CD1c-positive myeloid dendritic cell (primary cell): Measurements from ENCODE around the gene AMOTL2.

Experiments used
- DNase-seq: peaks from one replicate; pipeline ENCODE4 v3.0.0-alpha.2; 2016; ENCODE audit errors: extremely low spot score

The AMOTL2 gene

DNA sequence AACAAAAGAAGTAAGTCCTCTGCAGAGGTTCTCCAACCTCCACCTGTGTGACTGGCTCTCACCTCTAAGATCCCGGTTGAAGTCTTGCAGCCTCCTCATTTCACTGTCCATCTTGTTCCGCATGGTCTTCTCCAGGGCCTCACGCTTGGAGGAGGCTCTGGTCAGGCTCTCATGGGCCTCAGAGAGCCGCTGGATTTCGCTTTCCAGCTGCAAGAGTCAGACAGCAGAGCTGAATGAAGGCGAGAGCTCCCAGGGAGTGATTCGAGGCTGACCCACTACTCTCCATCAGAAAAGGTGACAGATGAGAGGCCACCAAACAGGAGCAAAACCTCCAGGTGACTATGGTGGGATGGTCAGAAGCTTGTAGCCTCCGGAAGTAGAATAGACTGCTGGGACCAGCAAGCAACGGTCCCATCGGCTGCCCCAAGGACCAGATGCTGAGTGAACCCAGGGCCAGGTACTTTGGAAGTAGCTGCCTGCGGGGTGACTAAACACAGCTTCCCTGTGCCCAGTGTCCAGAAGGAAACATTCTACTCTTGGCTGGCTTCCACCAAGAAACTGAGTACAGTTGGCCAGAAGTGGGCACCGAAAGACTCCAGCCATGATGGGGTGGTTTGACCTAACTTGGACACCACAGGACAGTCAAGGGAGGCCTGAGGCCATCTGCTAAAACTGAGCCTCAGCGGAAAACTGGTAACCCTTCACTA lies 7.9 kb downstream of the AMOTL2 start:
- DNase-seq, result no peak

DNA sequence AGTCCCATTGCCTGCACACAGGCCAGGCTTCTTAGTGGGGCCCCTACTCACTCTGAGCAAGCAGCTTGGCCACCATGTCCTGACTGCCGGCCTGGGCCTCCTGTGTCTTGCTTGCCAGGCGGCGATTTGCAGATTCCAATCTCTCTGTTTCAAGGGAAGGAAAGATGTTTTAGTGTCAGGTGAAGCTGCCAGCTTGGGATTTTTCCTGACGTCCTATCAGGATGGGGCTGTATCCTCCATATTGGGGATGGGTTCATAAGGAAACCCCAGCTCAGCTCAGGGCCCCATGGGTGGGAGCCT lies 8.5 kb downstream of the AMOTL2 start:
- no peak for DNase-seq

GRCh38 chr3:134364936-134365765 lies 9.1 kb downstream of the AMOTL2 start:
- no peak for DNase-seq

DNA sequence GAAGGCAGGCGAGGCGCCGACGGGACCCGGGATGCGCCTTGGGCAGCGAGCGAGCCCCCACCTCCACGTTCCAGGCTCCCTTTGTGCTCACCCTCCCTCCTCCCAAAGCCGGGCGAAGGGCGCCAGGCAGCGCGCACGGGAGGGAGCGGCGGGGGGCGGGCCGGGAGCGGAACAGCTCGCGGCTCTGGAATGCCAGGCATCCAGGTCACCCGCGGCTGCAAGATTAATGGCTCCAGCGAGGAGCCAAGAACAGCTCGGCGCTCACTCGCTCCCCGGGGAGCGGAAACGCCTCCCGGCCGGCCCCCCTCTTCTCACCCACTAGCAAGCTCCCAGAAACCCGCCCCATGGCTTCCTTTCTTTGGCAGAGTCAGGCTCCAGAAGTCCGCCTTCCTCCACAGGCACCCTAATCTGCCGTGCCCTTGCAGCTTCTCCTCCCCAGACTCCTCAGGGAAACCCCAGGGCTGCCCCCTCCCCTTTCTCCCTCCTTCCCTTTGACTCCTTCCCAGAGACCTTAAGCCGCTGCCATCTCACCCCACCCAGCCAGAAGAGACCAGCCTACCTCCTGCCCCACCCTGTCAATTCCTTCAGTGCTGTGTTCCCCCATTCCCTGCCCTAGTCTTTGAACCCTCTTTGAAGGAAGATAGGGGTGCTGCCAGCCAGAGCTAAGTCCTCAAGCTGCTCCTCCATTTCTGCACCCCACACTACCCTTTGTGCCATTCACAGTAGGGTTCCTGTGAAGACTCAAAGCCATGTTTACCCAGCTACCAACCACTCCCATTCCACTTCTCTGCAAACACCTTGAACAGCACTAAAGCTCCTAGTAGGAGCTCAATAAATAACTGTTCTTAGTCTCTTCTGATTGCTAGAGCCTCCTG lies 9.9 kb downstream of the AMOTL2 start:
- DNase-seq, result no peak

DNA sequence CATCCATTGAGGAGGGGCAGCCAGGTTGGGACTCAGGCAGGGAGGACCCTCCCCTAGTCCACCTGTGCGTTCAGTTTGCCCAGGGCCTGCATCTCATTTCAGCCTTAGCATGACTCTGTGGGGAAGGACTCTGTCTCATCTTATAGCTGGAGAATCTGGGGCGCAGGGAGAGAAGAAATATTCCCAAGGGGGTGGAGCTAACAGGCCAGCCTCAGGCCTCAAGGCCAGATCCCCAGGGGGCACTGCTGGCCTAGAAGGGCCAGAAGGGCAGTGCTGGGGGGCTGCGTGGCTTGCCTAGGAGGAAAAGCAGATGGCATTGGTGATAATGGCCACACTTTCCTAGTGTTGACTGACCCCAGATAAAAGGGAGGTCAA lies 10.9 kb downstream of the AMOTL2 start:
- no peak for DNase-seq

DNA sequence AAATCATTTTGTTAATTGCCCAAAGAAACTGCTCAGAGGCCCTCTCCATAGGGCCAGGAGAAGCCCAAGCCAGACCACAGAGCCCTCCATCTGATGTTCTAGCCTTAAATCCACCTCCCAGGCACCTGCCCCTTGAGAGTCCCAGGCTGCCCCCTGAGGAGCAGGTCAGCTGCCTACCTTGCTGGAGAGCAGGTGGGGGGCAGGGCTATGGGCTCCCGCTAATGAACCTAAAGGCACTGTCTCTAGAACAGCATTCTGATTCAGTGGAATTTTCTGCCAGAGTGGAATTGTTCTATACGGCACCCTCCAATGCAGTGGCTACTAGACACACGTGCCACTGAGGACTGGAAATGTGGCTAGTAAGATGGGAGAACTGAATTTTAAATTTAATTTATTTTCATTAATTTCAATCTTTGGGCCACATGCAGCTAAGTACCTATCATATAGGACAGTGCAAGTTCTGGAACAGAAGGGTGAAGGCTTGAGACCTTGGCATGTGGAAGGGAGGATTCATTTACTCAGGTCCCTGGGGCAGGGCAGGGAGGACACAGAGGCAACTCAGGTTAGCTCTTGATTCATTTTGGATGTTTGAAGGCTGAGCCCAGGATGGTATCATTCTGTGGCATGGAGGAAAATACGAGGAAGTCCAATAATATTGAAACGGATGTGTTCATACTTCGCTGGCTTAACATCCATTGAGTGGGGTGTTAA lies 11.4 kb downstream of the AMOTL2 start:
- no peak for DNase-seq

DNA sequence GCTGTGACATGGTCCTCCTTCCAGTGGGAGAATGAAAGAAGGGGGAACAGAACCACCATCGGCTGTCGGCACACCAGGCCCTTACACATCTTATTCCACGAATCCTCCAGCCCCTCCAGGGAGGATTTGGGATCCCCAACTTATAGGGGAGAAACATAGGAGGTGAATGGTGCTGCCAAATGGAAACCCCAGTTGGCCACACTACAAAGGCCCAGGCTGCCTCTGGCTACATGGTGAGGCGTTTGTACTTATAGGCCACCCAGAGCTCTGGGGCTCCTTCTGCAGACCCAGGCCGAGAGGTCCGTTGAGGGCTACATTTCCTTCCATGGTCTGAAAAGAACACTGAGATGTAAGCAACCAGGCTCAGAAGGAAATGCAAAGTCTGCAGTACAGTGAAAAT lies 12.0 kb downstream of the AMOTL2 start:
- DNase-seq, result no peak

DNA sequence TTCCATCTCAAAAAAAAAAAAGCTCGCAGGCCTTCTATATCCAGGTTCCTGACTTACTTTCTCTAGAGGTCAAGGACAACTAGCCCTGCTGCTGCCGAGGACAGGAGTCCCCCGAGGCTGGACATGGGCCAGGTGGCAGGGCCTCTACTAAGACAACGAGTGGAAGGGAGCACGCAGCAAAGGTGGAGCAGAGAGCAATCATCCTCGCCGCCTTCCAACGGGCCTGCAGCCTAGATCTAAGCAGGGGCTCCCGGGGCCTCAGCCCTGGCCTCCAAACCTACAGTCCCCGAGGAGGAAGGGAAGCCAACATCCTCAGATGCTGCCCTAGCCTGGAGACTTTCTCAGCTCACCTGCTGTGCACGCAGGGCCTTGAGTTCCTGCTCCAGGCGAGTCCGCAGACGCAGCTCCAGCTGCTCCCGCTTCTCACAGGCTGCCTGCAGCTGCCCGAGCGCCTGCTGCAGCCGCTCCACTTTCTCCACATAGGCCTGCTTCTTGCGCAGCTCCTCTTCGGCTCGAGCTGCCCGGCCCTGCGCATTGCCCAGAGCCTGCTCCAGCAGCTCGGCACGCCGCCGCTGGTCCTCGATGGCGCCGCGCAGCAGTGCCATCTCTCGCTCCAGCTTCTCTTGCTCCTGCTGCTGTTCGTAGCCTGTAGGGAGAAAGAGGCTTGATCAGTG lies 12.9 kb downstream of the AMOTL2 start:
- DNase-seq, result no peak

DNA sequence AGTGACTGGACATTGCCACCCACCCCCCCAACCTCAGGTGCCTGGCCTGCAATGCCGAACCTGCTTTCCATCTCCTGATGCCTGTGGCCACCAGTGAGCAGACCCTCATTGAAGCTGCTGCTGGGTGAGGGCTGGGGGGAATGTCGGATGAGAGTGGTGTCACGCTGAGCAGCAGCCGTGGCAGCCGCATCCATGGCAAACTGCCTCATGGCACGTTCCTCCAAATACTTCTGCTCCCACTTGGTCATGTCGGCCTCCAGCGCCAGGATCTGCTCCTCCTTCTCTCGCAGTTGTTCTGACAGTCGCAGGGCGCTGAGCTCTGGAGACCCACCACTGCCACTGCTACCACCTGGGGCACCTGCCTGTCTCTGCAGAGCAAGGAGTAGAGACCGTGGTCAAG lies 14.2 kb downstream of the AMOTL2 start:
- no peak for DNase-seq

GRCh38 chr3:134359121-134360010 lies 14.9 kb downstream of the AMOTL2 start:
- no peak for DNase-seq

GRCh38 chr3:134357914-134358811 lies 16.1 kb downstream of the AMOTL2 start:
- DNase-seq, result no peak

GRCh38 chr3:134357261-134357913 lies 16.9 kb downstream of the AMOTL2 start:
- DNase-seq, result no peak

- no peak for DNase-seq
These were observed 17.7 kb downstream of the AMOTL2 start for GRCh38 chr3:134356411-134357040.

DNA sequence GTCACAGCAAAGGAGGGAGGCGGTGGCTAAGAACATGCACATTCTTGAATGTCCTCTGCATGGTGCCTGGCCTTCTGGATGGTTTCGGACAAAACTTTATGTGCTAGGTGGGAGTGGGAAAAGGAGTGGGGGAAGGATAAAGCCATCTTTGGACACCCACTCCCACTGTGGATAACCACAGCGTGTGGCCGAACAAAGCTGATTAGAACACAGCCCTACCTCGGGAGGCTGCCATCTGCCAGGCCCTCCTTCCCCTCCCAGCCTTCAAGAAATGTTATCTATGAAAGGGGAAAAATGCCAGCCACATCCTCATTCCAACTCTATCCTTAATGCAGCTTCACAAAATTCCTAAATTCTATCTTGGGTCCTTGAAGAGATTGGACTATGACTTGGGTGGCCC lies 18.8 kb downstream of the AMOTL2 start:
- no peak for DNase-seq

DNA sequence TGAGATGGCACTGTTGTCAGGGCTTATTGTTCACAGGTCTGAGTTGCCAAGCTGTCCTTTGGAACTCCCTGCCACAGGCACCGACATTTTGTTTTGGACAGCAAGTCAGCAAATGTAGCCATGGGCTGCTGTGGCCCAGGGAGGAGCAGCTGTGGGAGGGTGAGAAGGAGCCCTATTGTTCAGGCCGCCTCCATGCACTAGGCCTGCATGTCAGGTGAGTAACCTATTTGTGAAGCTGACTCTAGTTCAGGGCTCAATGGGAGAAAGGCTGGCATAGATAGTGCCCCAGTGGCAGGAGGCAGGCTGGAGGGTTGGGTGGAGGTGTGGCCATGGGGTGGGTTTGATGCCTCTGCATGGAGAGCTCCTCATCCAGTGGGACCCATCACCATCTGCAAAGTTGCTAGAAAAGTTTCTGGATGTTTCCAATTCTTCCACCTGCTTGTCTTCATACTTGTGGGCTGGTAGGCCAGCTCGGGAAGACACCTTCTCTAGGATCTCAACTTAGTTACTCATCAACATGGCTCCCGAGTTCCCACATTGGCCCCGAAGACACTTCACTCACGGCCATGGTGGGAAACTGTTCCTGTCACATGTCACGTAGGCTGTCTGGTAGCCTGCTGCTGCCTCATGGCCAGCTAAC lies 19.5 kb downstream of the AMOTL2 start:
- DNase-seq, result no peak

GRCh38 chr3:134353831-134354611 lies 20.2 kb downstream of the AMOTL2 start:
- DNase-seq, result no peak
